ENCODE data around the gene CD40LG.

Gene CD40LG

GRCh38 chrX:136650811-136651210 is 2.9 kb downstream of the CD40LG start:
- DNase-seq (ENCODE audit: low read depth): no peak

- no peak for DNase-seq (ENCODE audit: low read depth)
These were observed 5.1 kb downstream of the CD40LG start for GRCh38 chrX:136652822-136653723.

GRCh38 chrX:136656361-136656964 is 8.5 kb downstream of the CD40LG start:
- no peak for DNase-seq (ENCODE audit: low read depth)

GRCh38 chrX:136658151-136658550 is 10.2 kb downstream of the CD40LG start:
- DNase-seq (ENCODE audit: low read depth): no peak

- DNase-seq (ENCODE audit: low read depth): no peak
These were observed 11.2 kb downstream of the CD40LG start for GRCh38 chrX:136659174-136659573.

- no peak for DNase-seq (ENCODE audit: low read depth)
These were observed 12.9 kb downstream of the CD40LG start for GRCh38 chrX:136660896-136661295.

GRCh38 chrX:136662104-136662503 is 14.1 kb downstream of the CD40LG start:
- DNase-seq (ENCODE audit: low read depth): no peak

GRCh38 chrX:136662976-136663375 is 15.0 kb downstream of the CD40LG start:
- no peak for DNase-seq (ENCODE audit: low read depth)

- DNase-seq (ENCODE audit: low read depth): no peak
These were observed 17.4 kb downstream of the CD40LG start for GRCh38 chrX:136665258-136665900.

GRCh38 chrX:136666088-136666487 is 18.1 kb downstream of the CD40LG start:
- no peak for DNase-seq (ENCODE audit: low read depth)

GRCh38 chrX:136667446-136668168 is 19.6 kb downstream of the CD40LG start:
- no peak for DNase-seq (ENCODE audit: low read depth)

- no peak for DNase-seq (ENCODE audit: low read depth)
These were observed 23.1 kb downstream of the CD40LG start for GRCh38 chrX:136671006-136671610.

- DNase-seq (ENCODE audit: low read depth): no peak
These were observed 26.5 kb downstream of the CD40LG start for GRCh38 chrX:136674270-136674985.

- DNase-seq (ENCODE audit: low read depth): no peak
These were observed 31.6 kb downstream of the CD40LG start for GRCh38 chrX:136679531-136679930.

- no peak for DNase-seq (ENCODE audit: low read depth)
These were observed 36.2 kb downstream of the CD40LG start for GRCh38 chrX:136684120-136684519.

- no peak for DNase-seq (ENCODE audit: low read depth)
These were observed 39.5 kb downstream of the CD40LG start for GRCh38 chrX:136687457-136687856.

- DNase-seq (ENCODE audit: low read depth): no peak
These were observed 41.5 kb downstream of the CD40LG start for GRCh38 chrX:136689436-136689835.

- DNase-seq (ENCODE audit: low read depth): no peak
These were observed 43.3 kb downstream of the CD40LG start for GRCh38 chrX:136691028-136691809.

- no peak for DNase-seq (ENCODE audit: low read depth)
These were observed 44.3 kb downstream of the CD40LG start for GRCh38 chrX:136692271-136692670.

GRCh38 chrX:136694431-136695087 is 46.6 kb downstream of the CD40LG start:
- no peak for DNase-seq (ENCODE audit: low read depth)
